ENCODE measurements around the gene DHRS1. TPM values are rescaled to one million over a fixed set of nuclear protein-coding genes. Genes with fewer than 3 reads are reported as not detected.

The DHRS1 gene
- total and polyA plus RNA-seq, 2 experiments from 2014 or later = 15.0 to 15.4 TPM

GRCh38 chr14:24321212-24321975 lies 21.8 kb upstream of the DHRS1 start (continued):
- no peak for TF ChIP-seq ZNF462 (CRISPR knock-in tag; IDR thresholded peaks at IDR 0.05)
- TF ChIP-seq POLR2AphosphoS5 (IDR thresholded peaks at IDR 0.05; ENCODE audit: low read depth) = no peak
- TF ChIP-seq ZNF331 (CRISPR knock-in tag; IDR thresholded peaks at IDR 0.05; ENCODE audit: low read depth) = no peak
- no peak for TF ChIP-seq CREB1 (CRISPR knock-in tag; IDR thresholded peaks at IDR 0.05; ENCODE audit: low read depth)
- TF ChIP-seq NANOG (IDR thresholded peaks at IDR 0.05; ENCODE audit: borderline replicate concordance) = no peak
- TF ChIP-seq ETS1 (IDR thresholded peaks at IDR 0.05) = no peak
- no peak for TF ChIP-seq EZH2phosphoT487 (IDR thresholded peaks at IDR 0.05; ENCODE audit: unreplicated experiment)

Data from GM23338 (cell line).